ENCODE measurements around the gene PDE4B.
"Not testable (repeated sequence)": the region's sequence is repeated elsewhere in the genome, so short reads cannot be mapped to it uniquely, and the experiment has no call there.

The PDE4B gene

DNA sequence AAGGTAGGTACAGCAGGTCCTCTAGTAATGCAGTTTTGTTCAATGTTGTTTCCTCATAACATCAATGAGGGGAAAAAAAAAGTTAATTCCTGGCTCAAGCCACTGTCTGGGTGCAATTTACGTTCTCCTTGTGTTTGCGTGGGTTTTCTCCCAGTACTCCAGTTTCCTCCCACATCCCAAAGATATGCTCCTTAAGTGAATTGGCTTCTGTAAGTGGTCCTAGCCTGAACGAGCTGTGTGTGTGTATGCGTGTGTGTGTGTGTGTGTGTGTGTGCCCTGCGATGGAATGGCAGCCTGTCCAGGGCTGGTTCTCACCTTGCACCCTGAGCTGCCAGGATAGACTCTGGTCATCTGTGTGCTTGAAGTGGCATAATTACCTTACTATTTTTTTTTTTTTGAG lies 332.0 kb downstream of the PDE4B start:
- no peak for DNase-seq

DNA sequence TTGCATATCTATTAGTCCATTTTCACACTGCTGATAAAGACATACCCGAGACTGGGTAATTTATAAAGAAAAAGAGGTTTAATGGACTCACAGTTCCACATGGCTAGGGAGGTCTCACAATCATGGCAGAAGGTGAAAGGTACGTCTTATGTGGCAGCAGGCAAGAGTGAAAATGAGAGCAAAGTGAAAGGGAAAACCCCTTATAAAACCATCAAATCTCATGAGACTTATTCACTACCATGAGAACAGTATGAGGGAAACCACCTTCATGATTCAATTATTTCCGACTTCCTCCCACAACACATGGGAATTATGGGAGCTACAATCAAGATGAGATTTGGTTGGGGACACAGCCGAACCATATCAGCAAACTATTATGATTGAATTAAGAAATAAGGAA lies 335.9 kb downstream of the PDE4B start:
- not testable (repeated sequence) for DNase-seq

DNA sequence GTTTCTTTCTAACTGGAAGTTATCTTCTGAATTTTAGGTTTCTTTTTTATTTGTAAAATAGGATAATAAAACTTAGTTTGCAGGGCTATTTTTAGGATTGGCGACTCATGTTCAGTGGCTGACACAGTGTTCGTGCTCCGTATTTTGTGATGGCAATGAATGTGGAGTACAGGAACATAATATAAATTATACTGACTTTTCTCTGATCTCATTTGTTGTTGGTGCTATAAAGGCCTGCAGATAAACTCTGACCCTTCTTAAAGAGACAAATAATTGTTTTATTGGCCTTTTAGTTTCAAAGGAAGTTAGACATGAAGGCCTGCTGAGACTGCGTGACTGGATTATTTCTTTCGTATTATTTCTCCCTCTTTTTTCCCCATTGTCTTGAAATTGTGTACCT lies 339.6 kb downstream of the PDE4B start:
- no peak for DNase-seq

DNA sequence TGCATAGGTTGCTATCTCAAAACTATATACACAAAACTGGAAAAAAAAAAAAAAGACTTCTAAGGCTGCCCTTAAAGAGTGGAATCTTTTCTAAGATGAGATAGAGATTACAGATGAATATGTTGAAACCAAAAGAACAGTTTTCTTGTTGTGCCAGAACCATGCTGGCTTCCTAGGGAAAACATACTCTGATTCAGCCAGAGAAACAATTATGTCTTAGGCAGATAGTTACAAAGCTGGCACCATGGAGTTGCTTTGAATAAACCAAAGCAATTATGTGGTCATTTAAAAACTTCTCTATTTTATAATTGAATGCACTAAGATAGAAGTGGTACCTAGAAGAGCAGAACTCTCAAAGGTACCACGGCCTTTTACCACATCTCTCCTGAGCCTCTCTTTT lies 341.3 kb downstream of the PDE4B start:
- DNase-seq = peak in 1 of 58 donors; percentile 14

DNA sequence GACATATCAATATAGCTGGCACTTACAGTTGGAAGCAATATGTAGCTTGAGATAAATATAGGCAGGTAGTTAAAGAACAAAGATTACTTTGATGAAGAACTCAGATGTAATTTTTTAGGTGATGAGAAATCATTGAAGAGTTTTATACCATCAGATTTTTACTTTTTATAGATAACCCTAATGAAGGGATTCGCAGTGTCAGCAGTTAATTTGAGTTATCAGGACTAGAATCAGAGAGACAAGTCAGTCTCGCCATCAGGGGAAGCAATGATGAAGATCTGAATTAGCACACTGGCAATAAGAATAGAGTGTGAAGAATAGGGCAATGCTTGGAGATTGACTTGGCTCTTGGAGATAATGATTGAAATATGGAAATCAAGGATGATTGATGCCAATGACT lies 342.5 kb downstream of the PDE4B start:
- no peak for DNase-seq

DNA sequence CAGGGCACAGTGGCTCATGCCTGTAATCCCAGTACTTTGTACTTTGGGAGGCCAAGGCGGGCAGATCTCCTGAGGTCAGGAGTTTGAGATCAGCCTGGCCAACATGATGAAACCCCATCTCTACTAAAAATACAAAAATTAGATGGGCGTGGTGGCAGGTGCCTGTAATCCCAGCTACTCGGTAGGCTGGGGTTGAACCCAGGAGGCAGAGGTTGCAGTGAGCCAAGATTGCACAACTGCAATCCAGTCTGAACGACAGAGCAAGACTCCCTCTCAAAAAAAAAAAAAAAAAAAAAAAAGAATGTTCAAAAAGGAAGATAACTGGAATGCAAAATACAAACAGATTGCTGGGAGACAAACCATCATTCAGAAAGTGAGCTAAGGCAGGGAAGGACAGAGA lies 343.7 kb downstream of the PDE4B start:
- not testable (repeated sequence) for DNase-seq

DNA sequence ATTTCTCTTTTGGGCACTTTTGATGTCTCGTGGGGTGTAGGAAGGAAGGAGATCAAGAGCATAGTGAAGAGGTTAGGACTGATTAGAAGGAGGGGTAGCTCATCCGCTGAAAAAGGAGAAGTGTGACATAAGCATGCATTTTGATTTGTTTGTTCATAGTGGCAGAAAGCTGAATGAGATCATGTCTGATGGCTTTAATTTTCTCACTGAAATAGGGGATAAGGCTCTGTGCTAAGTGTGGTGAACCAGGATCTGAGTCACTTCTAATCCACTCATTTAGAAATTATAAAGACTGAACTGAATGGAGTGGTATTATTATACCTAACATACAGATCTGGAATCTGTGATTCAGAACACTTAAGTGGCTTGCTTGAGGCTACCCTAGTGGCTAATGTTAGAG lies 344.5 kb downstream of the PDE4B start:
- no peak for DNase-seq

DNA sequence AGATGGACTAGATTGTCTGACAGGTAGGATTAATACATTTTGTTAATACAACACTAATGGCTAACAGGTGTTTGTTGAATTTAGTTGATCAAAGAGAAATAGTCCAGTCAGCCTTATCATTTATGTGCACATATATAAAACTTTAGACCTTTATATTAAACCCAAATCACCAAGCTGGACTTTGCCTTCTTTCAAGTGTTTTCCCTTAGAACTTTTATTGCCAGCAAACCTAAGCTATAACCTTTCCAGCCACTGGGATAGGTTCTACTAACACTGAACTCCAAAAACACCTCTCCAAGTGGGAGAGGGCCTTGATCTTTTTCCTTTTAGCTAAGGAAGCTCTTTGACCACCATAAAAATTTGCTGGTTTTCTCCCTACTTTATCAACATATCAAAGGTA lies 345.9 kb downstream of the PDE4B start:
- no peak for DNase-seq

DNA sequence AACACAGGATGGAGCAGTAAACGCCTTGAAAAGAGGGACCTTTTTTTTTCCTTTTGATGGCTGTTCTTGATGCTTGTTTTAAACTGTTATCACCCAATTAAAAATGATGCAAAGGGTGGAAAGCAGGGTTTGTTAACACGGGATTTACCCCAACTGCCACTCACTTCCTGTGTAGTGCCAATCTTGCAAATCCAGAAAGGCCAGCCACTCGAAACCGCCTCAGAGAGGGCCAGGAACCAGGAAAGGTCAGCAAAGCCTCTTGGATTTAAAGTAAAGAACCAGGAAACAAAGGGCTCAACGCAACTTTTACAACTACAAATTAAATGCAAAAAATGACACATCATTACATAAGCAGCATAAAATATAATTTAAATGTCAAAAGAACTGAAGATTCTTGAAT lies 347.4 kb downstream of the PDE4B start:
- no peak for DNase-seq

DNA sequence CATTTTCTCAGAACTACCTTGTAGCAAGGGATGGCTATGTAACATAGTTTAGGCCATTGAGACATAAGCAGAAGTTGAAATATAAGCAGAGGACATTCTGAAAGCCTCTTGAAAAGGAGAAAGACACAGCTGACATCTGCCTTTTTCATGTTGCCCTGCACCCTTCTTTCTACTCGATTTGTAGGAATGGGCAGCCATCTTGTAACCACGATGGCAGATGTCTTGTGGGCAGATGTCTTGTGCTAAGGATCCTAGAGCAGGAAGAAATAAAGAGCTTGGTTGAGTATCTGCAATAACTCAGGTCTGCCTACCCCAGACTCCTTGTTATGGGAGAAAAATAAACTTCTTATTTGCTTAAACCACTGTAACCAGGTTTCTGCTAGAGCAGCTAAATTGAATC lies 351.0 kb downstream of the PDE4B start:
- no peak for DNase-seq

DNA sequence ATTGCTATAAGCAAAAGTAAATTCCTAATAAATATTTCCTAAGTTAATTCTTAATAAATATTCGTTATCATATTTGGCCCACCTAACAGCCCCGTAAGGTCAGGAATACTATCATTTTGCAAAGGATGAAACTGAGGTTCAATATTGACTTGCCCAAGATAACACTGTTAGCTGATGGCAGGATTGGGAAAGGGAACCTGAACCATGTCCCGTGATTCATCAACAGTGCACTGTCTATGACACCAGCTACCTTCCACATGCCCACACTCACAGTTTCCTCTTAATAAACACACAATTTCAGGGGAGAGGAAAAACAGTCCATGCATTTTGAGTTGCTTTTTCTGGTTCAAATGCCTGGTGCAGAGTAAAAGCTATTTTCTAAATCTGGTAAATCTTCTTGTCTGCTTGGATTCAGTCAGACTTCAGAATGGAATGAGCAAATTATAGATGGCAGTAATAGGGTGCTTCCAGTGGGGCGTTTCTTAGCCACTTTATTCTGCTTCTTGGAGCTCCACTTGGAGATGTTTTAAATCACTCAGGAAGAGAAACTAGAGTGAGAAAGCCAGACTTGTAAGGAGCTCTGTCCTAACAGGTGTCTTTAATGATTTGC lies 354.6 kb downstream of the PDE4B start:
- no peak for DNase-seq

DNA sequence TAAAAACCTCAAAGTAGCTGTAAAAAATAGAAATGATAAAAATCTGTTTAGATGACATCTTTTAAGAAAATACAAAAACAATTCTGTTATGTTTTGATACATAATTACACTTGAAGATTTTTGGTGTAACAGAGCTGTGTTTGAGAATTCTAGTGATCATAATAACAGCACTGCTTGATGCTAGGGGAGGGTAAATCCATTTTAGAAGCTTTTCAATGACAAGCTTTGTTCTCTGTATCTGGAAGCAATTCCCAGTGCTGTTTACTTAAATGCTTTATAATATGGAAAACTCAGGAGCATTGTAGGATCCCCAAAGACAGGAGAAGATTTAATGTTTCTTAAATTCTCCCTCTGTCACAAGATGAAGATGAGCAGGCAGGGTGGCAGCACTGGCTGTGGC lies 359.3 kb downstream of the PDE4B start:
- no peak for DNase-seq

DNA sequence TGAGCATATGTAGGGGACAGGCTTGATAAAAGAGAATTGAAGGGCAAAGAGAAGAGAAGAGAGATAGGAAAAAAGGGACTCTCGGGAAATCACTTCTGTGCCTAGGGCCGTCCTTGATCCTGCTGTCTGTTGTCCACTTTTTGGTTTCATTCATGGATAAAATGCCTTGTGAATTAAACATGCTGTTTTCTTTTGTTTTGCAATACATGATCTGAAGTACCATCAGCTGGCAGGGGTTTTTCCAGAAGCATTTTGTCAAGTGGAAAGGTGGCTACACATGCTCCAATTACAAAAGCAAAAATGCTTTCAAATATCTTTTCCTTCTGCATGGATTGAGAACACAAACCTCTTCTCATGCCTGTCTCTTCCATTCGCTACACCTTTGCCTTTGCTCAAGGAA lies 361.7 kb downstream of the PDE4B start:
- no peak for DNase-seq

DNA sequence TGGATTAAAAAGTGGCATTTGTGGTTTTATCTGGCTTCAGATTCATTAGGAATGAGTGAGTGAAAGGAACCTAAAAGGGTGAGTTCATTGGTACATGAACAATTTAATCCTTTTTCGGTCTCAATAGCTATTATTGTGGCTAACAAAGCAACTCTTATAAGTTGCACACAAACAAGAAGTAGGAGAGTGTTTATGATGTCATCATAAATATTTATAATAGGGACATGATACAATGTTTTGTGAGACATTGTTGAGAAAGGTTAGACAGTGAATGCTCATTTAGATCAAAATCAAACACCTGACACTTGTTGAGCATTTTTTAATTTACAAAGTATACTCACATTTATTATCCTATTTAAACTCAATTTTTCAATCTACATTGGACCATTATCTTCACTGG lies 363.4 kb downstream of the PDE4B start:
- peak in 1 of 58 donors; percentile 54 for DNase-seq

DNA sequence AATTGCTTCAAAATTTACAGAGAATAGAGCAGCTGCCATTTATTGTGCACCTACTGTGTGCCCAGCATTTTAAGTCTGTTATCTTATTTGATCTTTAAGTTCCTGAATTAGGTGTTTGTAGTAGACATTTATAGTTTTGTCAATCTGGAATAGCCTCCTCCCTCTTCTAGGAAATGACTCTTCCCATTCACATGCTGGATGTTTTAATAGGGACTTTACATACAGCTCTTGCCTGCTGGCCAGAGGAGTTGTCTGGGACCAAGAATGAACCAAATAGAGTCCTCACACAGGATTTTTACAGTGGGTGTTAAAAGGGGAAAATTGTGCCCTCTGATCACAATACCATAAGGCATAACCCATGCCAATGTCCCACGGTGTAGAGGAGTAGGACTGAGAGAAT lies 367.1 kb downstream of the PDE4B start:
- DNase-seq = no peak

DNA sequence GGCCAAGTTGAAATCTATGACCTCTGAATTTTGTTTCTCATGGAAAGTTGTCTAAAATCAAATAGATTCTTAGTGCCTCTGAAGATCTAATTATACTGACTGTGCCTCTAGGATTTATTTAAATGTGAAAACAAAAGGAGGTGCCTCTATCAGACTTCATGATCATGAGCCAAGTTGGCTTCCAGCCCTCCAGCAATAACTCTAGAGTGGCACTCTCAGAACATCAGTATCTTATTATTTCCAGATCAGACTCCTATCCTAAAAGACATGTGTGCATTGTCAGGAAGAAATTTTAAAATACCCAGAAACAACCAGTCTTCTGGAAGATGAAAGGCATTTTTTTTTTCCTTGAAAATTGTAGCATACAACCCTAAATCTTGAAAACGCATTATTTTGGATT lies 368.0 kb downstream of the PDE4B start:
- no peak for DNase-seq

DNA sequence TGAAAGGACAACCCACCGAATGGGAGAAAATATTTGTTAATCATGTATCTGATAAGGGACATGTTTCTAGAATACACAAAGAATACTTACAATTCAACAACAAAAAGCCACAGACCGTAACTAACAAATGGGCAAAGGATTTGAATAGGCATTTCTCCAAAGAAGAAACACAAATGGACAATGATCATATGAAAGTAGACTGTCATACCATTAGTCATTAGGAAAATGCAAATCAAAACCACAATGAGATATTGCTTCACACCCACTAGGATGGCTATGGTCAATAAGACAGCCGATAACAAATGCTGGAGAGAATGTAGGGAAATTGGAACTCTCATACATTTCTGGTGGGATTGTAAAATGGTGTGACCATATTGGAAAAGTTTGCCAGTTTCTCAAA lies 374.1 kb downstream of the PDE4B start:
- no peak for DNase-seq

DNA sequence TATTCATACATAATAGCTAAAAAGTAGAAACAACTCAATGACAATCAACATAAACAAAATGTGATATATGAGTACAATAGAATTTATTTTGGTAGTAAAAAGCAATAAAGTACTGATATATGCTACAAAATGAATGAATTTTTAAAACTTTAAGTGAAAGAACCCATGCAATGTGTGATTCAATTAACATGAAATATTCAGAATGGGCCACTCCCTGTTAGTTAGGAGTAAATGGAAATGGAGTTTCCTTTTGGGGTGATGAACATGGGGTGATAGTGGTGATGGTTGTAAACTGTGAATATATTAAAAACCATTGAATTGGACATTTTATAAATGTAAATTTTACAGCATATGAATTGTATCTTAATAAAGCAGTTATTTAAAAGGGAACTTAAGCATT lies 374.6 kb downstream of the PDE4B start:
- no peak for DNase-seq

DNA sequence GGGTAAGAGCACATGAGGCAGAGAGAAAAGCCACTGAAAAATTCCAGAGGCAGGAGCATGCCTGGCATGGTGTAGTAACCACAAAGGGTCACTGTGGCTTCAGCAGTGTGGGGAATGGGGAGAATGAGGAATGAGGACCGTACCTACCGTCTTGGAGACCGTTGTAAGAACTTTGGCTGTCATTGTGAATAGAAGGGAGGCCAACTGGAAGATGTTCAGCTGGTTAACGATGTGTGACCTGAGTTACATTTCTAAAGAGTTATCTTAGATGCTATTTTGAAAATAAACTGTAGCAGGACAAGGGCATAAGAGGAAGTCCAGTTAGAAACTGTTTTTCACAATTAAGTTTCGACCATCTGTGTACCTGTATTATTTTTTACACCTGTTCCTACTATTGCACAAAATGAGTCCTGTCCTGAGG lies 375.8 kb downstream of the PDE4B start:
- DNase-seq = peak in 4 of 58 donors; percentile 1 to 48 (median 22)

DNA sequence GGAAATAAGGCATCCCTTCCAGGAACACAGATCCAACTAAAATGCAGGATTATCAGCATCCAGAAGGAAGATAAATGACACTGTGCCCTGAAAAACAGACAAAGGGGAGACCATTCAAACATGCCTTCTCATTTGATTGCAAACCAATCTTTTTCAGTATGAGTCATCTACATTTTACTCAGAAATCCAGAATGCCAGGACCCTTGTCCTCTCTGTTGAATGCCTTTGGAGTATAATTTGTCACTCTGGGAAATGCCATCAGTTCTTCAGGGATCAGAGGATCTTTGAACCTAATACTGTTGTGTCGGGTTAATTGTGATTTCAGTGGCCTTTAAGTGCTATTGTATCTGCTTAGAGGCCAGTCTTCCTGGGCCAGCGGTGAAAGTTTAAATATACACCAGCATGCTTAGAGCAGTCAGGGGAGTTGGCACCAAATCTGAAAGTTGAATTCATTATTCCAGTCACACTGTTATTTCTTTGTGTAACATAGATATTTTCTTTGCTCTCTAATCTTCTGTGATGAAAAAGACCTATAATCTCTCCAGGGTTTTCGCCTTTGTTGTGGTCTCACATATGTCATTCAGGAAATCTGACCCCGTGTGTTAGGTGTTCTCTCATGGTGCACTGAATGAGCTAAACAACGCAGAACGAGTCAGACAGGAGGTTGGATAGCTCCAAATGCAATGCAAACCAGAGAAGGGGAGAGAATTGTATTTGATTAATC lies 376.4 kb downstream of the PDE4B start:
- DNase-seq = peak in 1 of 58 donors; percentile 30

DNA sequence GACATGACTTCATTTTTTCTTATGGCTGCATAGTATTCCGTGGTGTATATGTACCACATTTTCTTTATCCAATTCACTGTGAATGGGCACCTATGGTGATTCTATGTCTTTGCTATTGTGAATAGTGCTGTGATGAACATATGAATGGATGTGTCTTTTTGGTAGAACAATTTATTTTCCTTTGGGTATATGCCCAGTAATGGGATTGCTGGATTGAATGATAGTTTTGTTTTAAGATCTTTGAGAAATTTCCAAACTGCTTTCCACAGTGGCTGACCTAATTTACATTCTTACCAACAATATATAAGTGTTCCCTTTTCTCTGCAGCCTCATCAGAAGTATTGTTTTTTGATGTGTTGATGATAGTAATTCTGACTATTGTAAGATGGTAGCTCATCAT lies 379.6 kb downstream of the PDE4B start:
- DNase-seq = no peak

DNA sequence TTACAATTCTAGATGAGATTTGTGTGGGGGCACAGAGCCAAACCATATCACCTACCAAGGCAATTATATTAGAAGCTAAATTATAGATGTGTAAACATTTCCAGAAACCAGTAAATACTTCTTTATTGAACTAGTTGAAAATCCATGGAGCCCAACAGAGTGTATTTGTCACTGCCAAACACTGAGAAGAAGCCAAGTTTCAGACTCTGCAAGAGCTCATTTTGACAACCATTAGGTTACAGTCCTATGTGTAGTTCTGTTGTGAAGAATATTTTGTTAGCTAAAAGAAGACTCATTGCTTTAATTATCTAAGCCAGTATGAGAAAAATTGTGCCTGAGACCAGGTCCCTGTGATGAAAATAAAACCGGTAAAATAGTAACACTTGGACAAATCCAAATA lies 382.4 kb downstream of the PDE4B start:
- DNase-seq = no peak

DNA sequence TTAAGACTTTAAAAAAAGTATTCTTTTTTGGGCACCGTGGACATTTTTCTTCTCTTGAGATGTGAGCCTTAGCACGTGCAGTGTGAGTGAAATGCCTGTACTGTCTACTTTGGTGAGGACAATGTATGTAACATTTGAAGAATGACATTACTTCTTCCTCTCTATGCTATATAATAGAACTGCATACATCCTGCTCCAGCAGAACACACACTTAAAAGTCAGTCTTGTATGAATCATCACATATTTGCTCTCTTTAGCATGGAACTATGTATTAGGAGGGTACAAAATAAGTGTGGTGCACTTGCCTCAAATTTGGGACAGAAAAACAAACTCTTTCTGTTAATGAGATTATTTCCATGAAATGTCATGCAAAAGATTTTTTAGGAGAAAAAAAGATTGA lies 382.9 kb downstream of the PDE4B start:
- no peak for DNase-seq

All from anterior cingulate cortex (tissue), 58 donors.